Pancreas (tissue), 10 donors: ENCODE results near the gene OBSCN. TPM values are rescaled to one million over a fixed set of nuclear protein-coding genes. Genes with fewer than 3 reads are reported as not detected.

Experiments used
- ATAC-seq, 4 donors: fragments of 200-7000 bp; cut with Tn5 transposase; one replicate each; pipeline versions ENCODE4 v1.8.0 to v1.9.1; 2020; ENCODE audit warnings: mild to moderate bottlenecking in 4 of 4, moderate library complexity in 4 of 4
- DNase-seq, 6 donors: peaks; one replicate each; pipeline ENCODE4 v3.0.0-alpha.2; 2020
- FAIRE-seq: peaks from 2 replicates; lab custom pipeline; 2012; peaks lifted over from hg19 to GRCh38; lab: Jason Lieb, UNC
- H3K27ac ChIP-seq, 4 donors: fragments of 200-600 bp; sonication (generic); 1 replicate in 3 of 4; 2 replicates in 1 of 4; pipeline versions ENCODE4 v1.5.0 to v1.8.0; 2020
- H3K27me3 ChIP-seq, 4 donors: fragments of 200-600 bp; one replicate each; pipeline ENCODE4 v1.8.0; 2021
- H3K36me3 ChIP-seq, 3 donors: fragments of 200-600 bp; sonication (generic) in 1 of 3; one replicate each; pipeline versions ENCODE4 v1.5.0 to v1.8.0; 2020 to 2021
- H3K4me1 ChIP-seq, 3 donors: fragments of 200-600 bp; one replicate each; pipeline ENCODE4 v1.8.0; 2021
- H3K4me3 ChIP-seq, 4 donors: fragments of 200-600 bp; sonication (generic) in 2 of 4; one replicate each; pipeline versions ENCODE4 v1.5.0 to v1.8.0; 2020 to 2021
- H3K9me3 ChIP-seq, 4 donors: fragments of 200-600 bp; one replicate each; pipeline ENCODE4 v1.8.0; 2021
- WGBS, 2 donors: extraction: QIAGEN DNeasy Blood & Tissue Kit; methylation state at CpG; one replicate each; pipeline ENCODE4 v1.1.7; 2013; 5-methylcytosine and 5-hydroxymethylcytosine counted together
- intact Hi-C, 3 donors: fragments of 100-400 bp; cut with DNase I; formaldehyde crosslinking; loops; one replicate each; pipeline versions ENCODE4 v1.11.1 to v1.14.2; 2022
- polyA plus RNA-seq, 2 donors: library from polyadenylated mRNA; stranded (reverse); fragments of 200-250 nt; gene quantifications; one replicate each; pipeline ENCODE4 v1.2.3, GENCODE V29; 2013
- total RNA-seq, 6 donors: library from RNA; stranded (reverse); fragmentation: NEBNext Ultra II Directional in 4 of 6; extraction: Animal tissue kit (Norgen Biotek cat#: 25700) in 4 of 6; gene quantifications; one replicate each; pipeline versions ENCODE4 v1.2.1 to v1.2.4, GENCODE V29; 2021 to 2023
- TF ChIP-seq, protein P1 (sequence below), 4 donors: fragments of 200-600 bp; sonication (generic) in 3 of 4; IDR thresholded peaks; one replicate each; pipeline versions ENCODE4 v1.5.0 to v1.8.0; 2021; ENCODE audit warnings: antibody characterized with exemption in 4 of 4
- donor health status: healthy with polysubstance abuse.
- donor health status: DM: no; HTN: no; CAD: no; lungs with moderate emphysema.
- donor health status: DM: no; HTN: no; CAD: no.
- donor health status: control.
- donor health status: control.
- donor health status: Bipolar disorder and iron deficiency.
- donor health status: DM: yes; HTN: yes; CAD: no.
- donor health status: DM: no; HTN: no; CAD: no.
- donor health status: DM: no; HTN: no; CAD: no.
- donor health status: DM: yes; HTN: yes; CAD: no.

Gene OBSCN
- total and polyA plus RNA-seq, 8 donors: 7.9 to 61.4 (median 11.3) TPM

DNA sequence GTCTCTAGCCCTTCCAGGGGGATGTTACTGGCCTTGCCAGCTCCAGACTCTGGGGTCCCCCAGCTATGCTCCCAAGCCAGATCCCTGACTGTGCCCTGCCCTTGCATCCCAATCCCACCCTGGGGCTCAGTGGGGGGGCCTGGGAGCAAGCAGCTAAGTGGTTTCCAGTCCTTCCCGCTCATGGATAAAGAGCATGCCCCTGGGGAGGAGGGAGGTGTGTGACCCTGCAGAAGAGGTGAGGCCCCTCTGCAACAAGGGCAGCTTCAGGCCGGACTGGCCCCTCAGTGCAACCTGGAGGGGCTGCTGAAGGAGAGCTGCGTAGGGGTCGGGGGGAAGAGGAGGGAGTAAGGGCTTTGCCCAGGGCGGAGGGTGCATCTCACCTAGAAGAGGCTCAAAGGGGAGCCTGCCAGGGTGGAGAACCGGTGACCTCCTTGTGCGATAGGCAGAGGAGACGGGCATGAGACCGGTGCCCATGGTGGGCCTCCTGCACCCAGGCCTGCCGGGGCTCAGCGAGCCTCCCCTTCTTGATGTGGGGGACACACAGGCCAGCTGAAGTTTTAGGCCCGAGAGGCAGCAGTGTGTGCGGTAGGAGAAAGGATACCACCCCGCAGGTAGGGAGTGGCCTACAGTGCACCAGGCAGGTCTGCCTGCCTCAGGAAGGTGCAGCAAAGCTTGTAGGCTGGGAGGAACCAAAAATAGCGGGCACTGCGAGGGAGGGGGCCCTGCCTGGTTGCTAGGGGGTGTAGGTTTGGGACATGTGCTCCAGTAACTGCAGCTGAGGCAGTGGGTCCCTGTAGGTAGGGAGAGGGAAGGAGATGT, 3.1 kb downstream of the OBSCN start:
- 80 to 95% methylated on average over 16 of the region's 16 CpGs for WGBS, 2 donors
- TF ChIP-seq, protein P1, sequence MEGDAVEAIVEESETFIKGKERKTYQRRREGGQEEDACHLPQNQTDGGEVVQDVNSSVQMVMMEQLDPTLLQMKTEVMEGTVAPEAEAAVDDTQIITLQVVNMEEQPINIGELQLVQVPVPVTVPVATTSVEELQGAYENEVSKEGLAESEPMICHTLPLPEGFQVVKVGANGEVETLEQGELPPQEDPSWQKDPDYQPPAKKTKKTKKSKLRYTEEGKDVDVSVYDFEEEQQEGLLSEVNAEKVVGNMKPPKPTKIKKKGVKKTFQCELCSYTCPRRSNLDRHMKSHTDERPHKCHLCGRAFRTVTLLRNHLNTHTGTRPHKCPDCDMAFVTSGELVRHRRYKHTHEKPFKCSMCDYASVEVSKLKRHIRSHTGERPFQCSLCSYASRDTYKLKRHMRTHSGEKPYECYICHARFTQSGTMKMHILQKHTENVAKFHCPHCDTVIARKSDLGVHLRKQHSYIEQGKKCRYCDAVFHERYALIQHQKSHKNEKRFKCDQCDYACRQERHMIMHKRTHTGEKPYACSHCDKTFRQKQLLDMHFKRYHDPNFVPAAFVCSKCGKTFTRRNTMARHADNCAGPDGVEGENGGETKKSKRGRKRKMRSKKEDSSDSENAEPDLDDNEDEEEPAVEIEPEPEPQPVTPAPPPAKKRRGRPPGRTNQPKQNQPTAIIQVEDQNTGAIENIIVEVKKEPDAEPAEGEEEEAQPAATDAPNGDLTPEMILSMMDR (IDR thresholded peaks at IDR 0.05): no peak
- ATAC-seq (no peak), FAIRE-seq (no peak), DNase-seq (peak in 1 of 6 donors; percentile 60)
- H3K4me1 ChIP-seq: no peaks in the 10 kb centered on the region
- no peaks in the 10 kb centered on the region for H3K27me3 ChIP-seq
- no peak overlapping the region for H3K4me3 ChIP-seq
- no peak overlapping the region for H3K27ac ChIP-seq
- H3K9me3 ChIP-seq: no peaks in the 10 kb centered on the region
- H3K36me3 ChIP-seq: no peaks in the 10 kb centered on the region
- intact Hi-C loops: no loop called here

DNA sequence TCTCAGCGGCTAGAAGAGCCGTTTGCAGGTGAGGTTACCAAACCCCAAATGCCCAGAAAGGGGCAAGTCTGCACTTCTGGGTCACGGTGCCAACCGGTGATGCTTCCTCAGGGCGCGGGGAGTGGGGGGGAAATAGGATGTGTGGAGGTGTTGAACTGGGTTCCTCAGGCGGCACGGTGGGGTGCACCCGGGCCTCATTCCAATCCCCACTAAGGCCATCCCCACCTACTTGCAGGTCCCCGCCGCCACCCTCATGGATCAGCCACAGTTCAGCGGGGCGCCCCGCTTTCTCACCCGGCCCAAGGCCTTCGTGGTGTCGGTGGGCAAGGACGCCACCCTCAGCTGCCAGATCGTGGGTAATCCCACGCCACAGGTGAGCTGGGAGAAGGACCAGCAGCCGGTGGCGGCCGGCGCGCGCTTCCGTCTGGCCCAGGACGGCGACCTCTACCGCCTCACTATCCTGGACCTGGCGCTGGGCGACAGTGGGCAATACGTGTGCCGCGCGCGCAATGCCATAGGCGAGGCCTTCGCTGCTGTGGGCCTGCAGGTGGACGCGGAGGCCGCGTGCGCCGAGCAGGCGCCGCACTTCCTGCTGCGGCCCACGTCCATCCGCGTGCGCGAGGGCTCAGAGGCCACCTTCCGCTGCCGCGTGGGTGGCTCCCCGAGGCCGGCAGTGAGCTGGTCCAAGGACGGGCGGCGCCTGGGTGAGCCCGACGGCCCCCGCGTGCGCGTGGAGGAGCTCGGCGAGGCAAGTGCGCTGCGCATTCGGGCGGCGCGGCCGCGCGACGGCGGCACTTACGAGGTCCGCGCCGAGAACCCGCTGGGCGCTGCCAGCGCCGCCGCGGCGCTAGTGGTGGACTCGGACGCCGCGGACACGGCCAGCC, 3.9 kb downstream of the OBSCN start:
- Histone ChIP-seq H3K27ac (no peak overlapping the region), H3K4me1 (no peaks in the 10 kb centered on the region), H3K9me3 (no peaks in the 10 kb centered on the region), H3K27me3 (no peaks in the 10 kb centered on the region), H3K4me3 (no peak overlapping the region), H3K36me3 (no peaks in the 10 kb centered on the region)
- no peak for ATAC-seq
- FAIRE-seq: no peak
- WGBS, 2 donors: 83 to 88% methylated on average over 84 to 96 of the region's 96 CpGs
- TF ChIP-seq, protein P1 (IDR thresholded peaks at IDR 0.05): no peak
- DNase-seq: peak in 1 of 6 donors; percentile 67
- intact Hi-C loops: no loop called here

DNA sequence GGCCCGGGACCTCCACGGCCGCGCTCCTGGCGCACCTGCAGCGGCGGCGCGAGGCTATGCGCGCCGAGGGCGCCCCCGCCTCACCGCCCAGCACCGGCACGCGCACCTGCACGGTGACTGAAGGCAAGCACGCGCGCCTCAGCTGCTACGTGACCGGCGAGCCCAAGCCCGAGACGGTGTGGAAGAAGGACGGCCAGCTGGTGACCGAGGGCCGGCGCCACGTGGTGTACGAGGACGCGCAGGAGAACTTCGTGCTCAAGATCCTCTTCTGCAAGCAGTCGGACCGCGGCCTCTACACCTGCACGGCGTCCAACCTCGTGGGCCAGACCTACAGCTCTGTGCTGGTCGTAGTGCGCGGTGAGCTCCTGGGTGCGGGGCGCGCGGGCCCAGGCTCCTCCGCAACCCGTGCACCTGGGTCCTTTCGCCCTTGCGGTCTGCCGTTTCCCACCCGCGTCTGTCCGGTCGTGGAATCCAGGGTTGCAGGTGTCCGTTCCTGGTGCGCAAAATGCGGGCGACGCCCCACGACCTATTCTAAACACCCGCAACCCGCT, 4.6 kb downstream of the OBSCN start:
- H3K4me1 ChIP-seq: no peaks in the 10 kb centered on the region
- ATAC-seq (no peak), DNase-seq (peak in 2 of 6 donors; percentile 58 to 78), FAIRE-seq (no peak)
- H3K9me3 ChIP-seq: no peaks in the 10 kb centered on the region
- intact Hi-C loops: no loop called here
- no peak overlapping the region for H3K27ac ChIP-seq
- H3K36me3 ChIP-seq: no peaks in the 10 kb centered on the region
- peak overlapping the region in 2 of 4 donors; percentile 37 to 53 for H3K4me3 ChIP-seq
- TF ChIP-seq, protein P1 (IDR thresholded peaks at IDR 0.05): no peak
- H3K27me3 ChIP-seq: no peaks in the 10 kb centered on the region
- 36 to 48% methylated on average over 66 of the region's 66 CpGs for WGBS, 2 donors

DNA sequence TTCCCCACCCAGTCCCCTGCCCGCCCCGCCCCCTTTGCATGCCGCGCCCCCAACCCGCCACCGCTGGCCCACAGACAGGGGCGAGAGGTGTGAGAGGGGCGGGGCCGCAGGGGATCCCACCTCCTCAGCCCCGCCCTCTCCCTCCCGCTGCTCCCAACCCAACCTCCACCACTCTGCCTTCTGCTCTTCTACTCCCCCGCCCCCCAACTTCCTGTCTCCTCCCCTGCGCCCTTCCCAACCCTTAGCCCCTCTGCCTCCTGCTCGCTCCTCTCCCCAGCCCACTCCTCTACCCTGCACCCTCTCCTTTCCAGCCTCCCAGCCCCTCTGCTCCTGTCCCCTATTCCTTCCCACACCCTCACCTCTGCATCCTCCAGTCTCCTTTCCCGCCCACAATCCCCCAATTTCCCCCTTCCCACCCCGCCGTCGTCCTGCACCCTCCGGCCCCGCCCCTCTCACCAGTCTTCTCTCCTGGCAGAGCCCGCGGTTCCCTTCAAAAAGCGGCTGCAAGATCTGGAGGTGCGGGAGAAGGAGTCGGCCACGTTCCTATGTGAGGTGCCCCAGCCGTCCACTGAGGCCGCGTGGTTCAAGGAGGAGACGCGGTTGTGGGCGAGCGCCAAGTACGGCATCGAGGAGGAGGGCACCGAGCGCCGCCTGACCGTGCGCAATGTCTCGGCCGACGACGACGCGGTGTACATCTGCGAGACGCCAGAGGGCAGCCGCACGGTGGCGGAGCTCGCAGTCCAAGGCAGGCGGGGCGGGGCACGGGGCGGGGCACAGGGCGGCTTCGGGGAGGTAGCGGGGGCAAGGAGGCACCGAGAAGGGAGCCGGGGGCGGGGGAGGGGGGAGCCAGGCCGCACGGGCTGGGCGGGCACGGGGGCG, 5.4 kb downstream of the OBSCN start:
- peak; percentile 86 to 95 (median 89) for DNase-seq
- Histone ChIP-seq H3K4me3 (peak overlapping the region; percentile 22 to 53 (median 32)), H3K36me3 (no peaks in the 10 kb centered on the region), H3K4me1 (no peaks in the 10 kb centered on the region), H3K27ac (peak overlapping the region in 1 of 4 donors; percentile 53), H3K27me3 (no peaks in the 10 kb centered on the region), H3K9me3 (no peaks in the 10 kb centered on the region)
- WGBS, 2 donors: 1 to 2% methylated on average over 43 to 67 of the region's 67 CpGs
- ATAC-seq: peak; percentile 92 to 97 (median 95)
- TF ChIP-seq, protein P1 (IDR thresholded peaks at IDR 0.05): peak; percentile 10 to 29 (median 16)
- intact Hi-C loops: no loop called here
- FAIRE-seq: no peak
